Nephron progenitor cell (in vitro differentiated cells): Measurements from ENCODE around the gene CDHR1.

Experiments
- DNase-seq: peaks from one replicate; pipeline ENCODE4 v3.0.0; 2021
- H3K27ac Mint-ChIP-seq: 2 replicates; pipeline ENCODE4 v1.8.0; 2021; ENCODE audit warnings: mild to moderate bottlenecking, moderate library complexity, mixed read lengths
- H3K27me3 Mint-ChIP-seq: 2 replicates; pipeline ENCODE4 v1.8.0; 2021; ENCODE audit warnings: mild to moderate bottlenecking, low read depth, mixed read lengths; ENCODE audit not compliant: poor library complexity
- H3K36me3 Mint-ChIP-seq: 2 replicates; pipeline ENCODE4 v1.8.0; 2021; ENCODE audit warnings: low read depth, mixed read lengths
- H3K4me1 Mint-ChIP-seq: 2 replicates; pipeline ENCODE4 v1.8.0; 2021; ENCODE audit warnings: mixed read lengths
- H3K4me3 Mint-ChIP-seq: 2 replicates; pipeline ENCODE4 v1.8.0; 2021; ENCODE audit warnings: mild to moderate bottlenecking, moderate library complexity, mixed read lengths
- H3K9me3 Mint-ChIP-seq: 2 replicates; pipeline ENCODE4 v1.8.0; 2021; ENCODE audit warnings: mild to moderate bottlenecking, moderate library complexity, mixed read lengths
- CTCF ChIP-seq: fragments of 200-600 bp; sonication (generic); IDR thresholded peaks from 2 replicates; pipeline ENCODE4 v1.5.0; 2021; ENCODE audit warnings: antibody characterized with exemption

Gene CDHR1

DNA sequence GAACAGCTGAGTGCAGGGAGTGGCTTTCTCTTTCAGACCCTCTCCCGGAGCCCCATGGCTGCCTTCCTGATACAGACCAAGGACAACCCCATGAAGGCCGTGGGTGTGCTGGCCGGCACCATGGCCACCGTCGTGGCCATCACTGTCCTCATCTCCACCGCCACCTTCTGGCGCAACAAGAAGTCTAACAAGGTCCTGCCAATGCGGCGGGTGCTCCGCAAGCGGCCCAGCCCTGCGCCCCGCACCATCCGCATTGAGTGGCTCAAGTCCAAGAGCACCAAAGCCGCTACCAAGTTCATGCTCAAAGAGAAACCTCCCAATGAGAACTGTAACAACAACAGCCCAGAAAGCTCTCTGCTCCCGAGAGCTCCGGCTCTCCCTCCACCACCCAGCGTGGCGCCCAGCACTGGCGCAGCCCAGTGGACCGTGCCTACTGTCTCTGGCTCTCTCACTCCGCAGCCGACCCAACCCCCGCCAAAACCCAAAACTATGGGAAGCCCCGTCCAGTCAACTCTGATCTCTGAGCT lies 19.8 kb downstream of the CDHR1 start:
- Mint-ChIP-seq H3K4me1 (no peaks in the 10 kb centered on the region), H3K9me3 (no peaks in the 10 kb centered on the region), H3K36me3 (no peaks in the 10 kb centered on the region), H3K27ac (no peak overlapping the region), H3K27me3 (peaks cover 7% of the 10 kb centered on the region), H3K4me3 (no peak overlapping the region)
- no peak for DNase-seq
- TF ChIP-seq CTCF, result no peak

- peak; percentile 28 for TF ChIP-seq CTCF
- DNase-seq, result peak; percentile 16
- H3K27me3 Mint-ChIP-seq, result peaks cover 9% of the 10 kb centered on the region
- no peaks in the 10 kb centered on the region for H3K9me3 Mint-ChIP-seq
- H3K4me3 Mint-ChIP-seq, result no peak overlapping the region
- no peaks in the 10 kb centered on the region for H3K36me3 Mint-ChIP-seq
- H3K4me1 Mint-ChIP-seq, result no peaks in the 10 kb centered on the region
- no peak overlapping the region for H3K27ac Mint-ChIP-seq
These were observed 20.4 kb downstream of the CDHR1 start for GRCh38 chr10:84214612-84215235.

- TF ChIP-seq CTCF, result no peak
- Mint-ChIP-seq H3K36me3 (no peaks in the 10 kb centered on the region), H3K4me1 (no peaks in the 10 kb centered on the region), H3K27me3 (peaks cover 9% of the 10 kb centered on the region), H3K4me3 (no peak overlapping the region), H3K9me3 (no peaks in the 10 kb centered on the region), H3K27ac (no peak overlapping the region)
- no peak for DNase-seq
These were observed 22.5 kb downstream of the CDHR1 start for GRCh38 chr10:84216834-84217233.

- Mint-ChIP-seq H3K4me1 (no peaks in the 10 kb centered on the region), H3K27ac (no peak overlapping the region), H3K9me3 (no peaks in the 10 kb centered on the region), H3K36me3 (no peaks in the 10 kb centered on the region), H3K4me3 (no peak overlapping the region), H3K27me3 (peaks cover 9% of the 10 kb centered on the region)
- no peak for TF ChIP-seq CTCF
- DNase-seq, result no peak
These were observed 23.4 kb downstream of the CDHR1 start for GRCh38 chr10:84217746-84218145.

DNA sequence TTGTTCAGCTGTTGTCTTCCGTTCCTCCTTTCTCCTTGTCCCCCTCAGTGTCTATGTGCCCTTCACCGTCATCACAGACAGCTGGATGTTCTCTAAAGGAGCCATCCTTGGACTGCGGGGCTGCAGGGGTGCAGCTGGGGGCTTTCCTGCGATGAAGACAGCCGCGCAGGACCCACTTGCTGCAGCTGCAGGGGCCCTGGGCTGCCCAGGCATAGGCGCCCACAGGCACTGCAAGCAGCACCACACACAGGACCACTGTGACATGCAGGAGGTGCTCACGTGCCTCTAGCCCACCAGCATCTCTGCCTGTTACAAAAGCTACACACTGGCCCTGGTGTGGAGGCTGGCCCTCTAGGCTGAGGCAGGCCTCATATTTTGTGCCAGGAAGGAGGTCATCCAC lies 27.6 kb downstream of the CDHR1 start:
- Mint-ChIP-seq H3K9me3 (no peaks in the 10 kb centered on the region), H3K4me3 (no peak overlapping the region), H3K4me1 (no peaks in the 10 kb centered on the region), H3K27me3 (peaks cover 18% of the 10 kb centered on the region), H3K36me3 (no peaks in the 10 kb centered on the region), H3K27ac (no peak overlapping the region)
- DNase-seq, result no peak
- no peak for TF ChIP-seq CTCF

DNA sequence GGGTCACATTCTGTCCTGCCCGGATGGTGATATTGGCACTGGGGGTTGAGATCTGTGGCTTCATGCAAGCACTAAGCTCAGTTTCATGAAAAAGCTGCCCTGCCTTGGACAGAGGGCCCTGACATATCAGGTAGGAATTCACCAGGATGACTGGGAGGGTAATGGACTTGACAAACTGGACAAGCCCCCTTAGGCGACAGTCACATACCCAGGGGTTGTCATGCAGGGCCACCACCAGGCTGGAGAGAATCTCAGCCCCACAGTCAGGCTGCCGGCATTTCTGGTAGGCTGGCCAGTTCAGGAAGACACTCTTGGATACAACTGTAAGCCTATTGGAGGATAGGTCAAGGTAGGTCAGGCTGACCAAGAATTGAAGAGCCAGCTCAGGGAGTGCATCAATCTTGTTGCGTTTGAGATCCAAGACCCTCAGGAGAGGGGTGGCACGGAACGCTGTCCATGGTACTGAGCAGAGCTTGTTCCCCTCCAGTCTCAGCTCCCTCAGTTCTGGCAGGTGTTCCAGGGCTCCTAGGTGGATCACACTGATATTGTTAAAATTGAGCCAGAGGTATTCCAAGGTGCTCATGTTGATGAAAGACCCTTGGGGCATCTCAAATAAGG lies 30.2 kb downstream of the CDHR1 start:
- no peaks in the 10 kb centered on the region for H3K36me3 Mint-ChIP-seq
- H3K9me3 Mint-ChIP-seq, result no peaks in the 10 kb centered on the region
- H3K4me3 Mint-ChIP-seq, result no peak overlapping the region
- TF ChIP-seq CTCF, result no peak
- H3K27ac Mint-ChIP-seq, result no peak overlapping the region
- DNase-seq, result peak; percentile 79
- peaks cover 17% of the 10 kb centered on the region for H3K27me3 Mint-ChIP-seq
- no peaks in the 10 kb centered on the region for H3K4me1 Mint-ChIP-seq
